Gastroesophageal sphincter (tissue), 4 donors: ENCODE data around the gene POLR1F. TPM values are rescaled to one million over a fixed set of nuclear protein-coding genes. Genes with fewer than 3 reads are reported as not detected.

Source experiments
- ATAC-seq: fragments of 150-250 bp; one replicate; pipeline ENCODE4 v1.9.1; 2016; ENCODE audit warnings: mild to moderate bottlenecking, moderate library complexity
- H3K27ac ChIP-seq, 4 donors: fragments of 200-600 bp; sonication (generic) in 3 of 4; 1 replicate in 3 of 4; 2 replicates in 1 of 4; pipeline ENCODE4 v1.5.1; 2016 to 2019
- H3K27me3 ChIP-seq: fragments of 200-600 bp; sonication (generic); one replicate; pipeline ENCODE4 v1.5.1; 2019
- H3K36me3 ChIP-seq, 2 donors: fragments of 200-600 bp; sonication (generic); one replicate each; pipeline ENCODE4 v1.5.1; 2019; ENCODE audit warnings: control low read depth in 1 of 2
- H3K4me1 ChIP-seq, 3 donors: fragments of 200-600 bp; sonication (generic); 1 replicate in 2 of 3; 2 replicates in 1 of 3; pipeline ENCODE4 v1.5.1; 2016 to 2019; ENCODE audit warnings: control low read depth in 2 of 3
- H3K4me3 ChIP-seq, 2 donors: fragments of 200-600 bp; sonication (generic); one replicate each; pipeline ENCODE4 v1.5.1; 2019; ENCODE audit warnings: mild to moderate bottlenecking in 1 of 2, moderate library complexity in 1 of 2
- H3K9me3 ChIP-seq, 3 donors: fragments of 200-600 bp; sonication (generic); one replicate each; pipeline ENCODE4 v1.5.1; 2017 to 2019; ENCODE audit warnings: control low read depth in 2 of 3
- CTCF ChIP-seq, 4 experiments: fragments of 200-600 bp in 2 of 4; fragments of 450-650 bp in 2 of 4; sonication (generic) in 1 of 4; IDR thresholded peaks; one replicate each; pipeline ENCODE4 v1.5.1; 2017 to 2019; ENCODE audit warnings: antibody characterized with exemption in 4 of 4, mild to moderate bottlenecking in 2 of 4, moderate library complexity in 2 of 4
- EP300 ChIP-seq: sonication (generic); formaldehyde crosslinking; IDR thresholded peaks from one replicate; pipeline ENCODE4 v1.6.1; 2017; ENCODE audit warnings: antibody characterized with exemption, mild to moderate bottlenecking
- POLR2A ChIP-seq, 2 donors: fragments of 450-650 bp; IDR thresholded peaks; one replicate each; pipeline ENCODE4 v1.6.1; 2017; ENCODE audit warnings: antibody characterized with exemption in 2 of 2, mild to moderate bottlenecking in 2 of 2, moderate library complexity in 1 of 2
- POLR2AphosphoS5 ChIP-seq: sonication (generic); formaldehyde crosslinking; IDR thresholded peaks from one replicate; pipeline ENCODE4 v1.6.1; 2017; ENCODE audit warnings: antibody characterized with exemption
- WGBS, 2 donors: methylation state at CpG; one replicate each; pipeline ENCODE4 v1.1.5; 2018; ENCODE audit warnings: low coverage in 1 of 2; 5-methylcytosine and 5-hydroxymethylcytosine counted together
- total RNA-seq, 4 donors: library from RNA; depleted of rRNA; stranded (reverse); fragments of >200 nt; gene quantifications; one replicate each; pipeline ENCODE4 v1.1.0, GENCODE V29; 2016

POLR1F gene
- 10 to 100 TPM; 12.8 to 35.4 (median 20.4) TPM for total RNA-seq

DNA sequence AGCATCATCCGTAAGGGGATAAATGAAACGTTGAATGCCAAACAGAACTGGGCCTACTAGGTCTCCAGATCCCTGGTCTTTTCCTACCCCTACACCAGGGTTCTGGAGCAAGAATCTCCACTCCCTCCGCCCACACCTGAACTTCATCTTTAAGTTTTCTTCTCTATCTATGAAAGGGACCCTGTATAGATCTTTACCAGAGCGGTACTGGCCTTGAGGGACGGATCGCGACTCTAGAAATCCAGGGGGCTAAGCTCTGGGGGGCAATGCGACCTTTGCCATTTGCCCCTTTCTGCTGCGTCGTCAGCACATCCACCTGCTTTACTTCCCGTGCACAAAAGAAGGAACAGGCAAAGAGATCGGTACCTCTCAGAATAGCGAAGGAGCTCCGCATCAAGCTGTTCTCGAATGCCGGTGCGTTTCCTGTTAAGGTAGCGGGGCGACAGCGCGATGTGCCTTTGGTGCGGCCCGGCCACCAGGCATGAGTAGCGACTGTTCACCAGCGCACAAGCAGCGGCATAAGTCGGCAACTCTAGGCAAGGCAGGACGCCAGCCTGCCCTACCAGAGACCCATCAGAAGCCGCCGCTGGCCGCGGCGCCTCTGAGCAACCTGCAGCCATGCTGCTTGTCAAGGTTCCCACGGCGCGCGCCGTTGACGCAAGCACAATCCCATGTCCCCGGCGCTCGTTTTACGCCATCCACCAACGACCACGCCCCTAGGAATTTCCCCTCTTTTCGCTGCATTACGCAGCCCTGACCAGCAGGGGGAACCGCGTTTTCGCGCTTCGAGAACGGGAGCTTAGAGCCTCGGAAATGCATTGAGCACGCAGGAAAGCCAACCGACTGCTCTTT is at the start of gene POLR1F:
Gene POLR1F (minus strand): TSS at position 641 of the 852 bp plus-strand sequence. CDS start 21 bp downstream, at position 620.
- H3K4me1 ChIP-seq, result peaks cover 6 to 38% (median 19%) of the 10 kb centered on the region in 3 donors
- peak; percentile 97 for ATAC-seq
- H3K27me3 ChIP-seq, result no peaks in the 10 kb centered on the region
- TF ChIP-seq CTCF (IDR thresholded peaks at IDR 0.05), result peak; percentile 73 to 96 (median 86)
- no peak for TF ChIP-seq EP300
- TF ChIP-seq POLR2A (IDR thresholded peaks at IDR 0.05), result peak; percentile 79 to 86
- peak; percentile 91 for TF ChIP-seq POLR2AphosphoS5
- H3K27ac ChIP-seq, result peak within 1 kb of the TSS; percentile 0 to 85 (median 80)
- H3K4me3 ChIP-seq, result peak within 1 kb of the TSS; percentile 68 to 82
- no peaks in the 10 kb centered on the region for H3K9me3 ChIP-seq
- peaks cover 0 to 3% of the 10 kb centered on the region in 2 donors for H3K36me3 ChIP-seq
- WGBS, 2 donors, result 0% methylated on average over 7 to 24 of the region's 56 CpGs

DNA sequence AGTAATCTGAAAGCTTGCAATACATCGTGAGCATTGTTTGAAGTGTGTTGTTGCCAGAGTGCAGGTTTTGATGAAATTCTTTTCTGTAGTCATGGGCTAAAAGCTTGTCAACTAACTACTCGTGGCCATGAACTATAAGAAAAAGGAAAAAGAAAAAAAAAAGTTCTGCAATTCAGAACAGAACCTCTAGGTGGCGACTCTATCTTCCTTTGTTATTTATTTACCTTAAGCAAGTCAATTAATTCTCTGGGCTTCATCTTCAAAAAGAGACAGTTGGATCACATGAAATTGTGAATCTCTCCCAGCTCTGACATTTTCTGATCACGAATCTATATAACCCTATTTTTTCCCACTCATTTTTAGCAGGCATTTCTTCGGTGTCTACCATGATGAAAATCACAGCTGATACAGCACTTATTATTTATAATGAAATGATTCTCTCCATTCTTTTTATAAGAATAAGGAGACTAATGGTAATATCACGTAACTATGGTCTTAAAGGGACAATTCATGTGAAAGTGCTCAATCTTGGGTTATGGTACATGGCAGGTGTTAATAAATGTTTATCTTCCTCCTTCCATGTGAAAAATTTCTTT is 45.8 kb upstream of the POLR1F start:
- H3K9me3 ChIP-seq, result no peaks in the 10 kb centered on the region
- no peak overlapping the region for H3K27ac ChIP-seq
- no peak for TF ChIP-seq POLR2AphosphoS5
- TF ChIP-seq CTCF (IDR thresholded peaks at IDR 0.05), result peak; percentile 46 to 64 (median 53)
- H3K27me3 ChIP-seq, result no peaks in the 10 kb centered on the region
- WGBS, 2 donors, result 34 to 36% methylated on average over 6 of the region's 6 CpGs
- no peak overlapping the region for H3K4me3 ChIP-seq
- no peaks in the 10 kb centered on the region for H3K36me3 ChIP-seq
- no peaks in the 10 kb centered on the region for H3K4me1 ChIP-seq
- ATAC-seq, result no peak

DNA sequence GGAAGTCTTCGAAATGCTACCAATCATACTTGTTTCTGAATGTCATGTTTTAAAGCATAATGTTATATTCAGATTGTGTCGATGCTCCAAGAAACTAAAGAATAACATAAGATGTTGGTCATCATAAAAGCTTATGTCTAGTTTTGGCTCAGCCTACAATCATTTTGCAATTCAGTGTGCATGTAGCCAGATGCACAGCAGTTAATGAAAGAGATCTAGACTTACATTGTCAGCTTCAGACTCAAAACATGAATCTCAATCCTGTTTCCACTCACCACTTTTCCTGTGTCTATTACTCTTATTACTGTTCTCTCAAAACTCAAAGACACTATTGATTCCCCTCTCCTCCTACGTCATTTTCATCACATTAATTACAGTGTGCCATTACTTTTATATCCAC is 43.2 kb upstream of the POLR1F start:
- Histone ChIP-seq H3K9me3 (no peaks in the 10 kb centered on the region), H3K27ac (no peak overlapping the region), H3K4me3 (no peak overlapping the region), H3K4me1 (no peaks in the 10 kb centered on the region), H3K27me3 (no peaks in the 10 kb centered on the region), H3K36me3 (no peaks in the 10 kb centered on the region)
- 58 to 64% methylated on average over 3 of the region's 3 CpGs for WGBS, 2 donors
- no peak for ATAC-seq
- no peak for TF ChIP-seq CTCF (IDR thresholded peaks at IDR 0.05)
- TF ChIP-seq POLR2AphosphoS5, result no peak
- TF ChIP-seq POLR2A (IDR thresholded peaks at IDR 0.05), result no peak
- no peak for TF ChIP-seq EP300

DNA sequence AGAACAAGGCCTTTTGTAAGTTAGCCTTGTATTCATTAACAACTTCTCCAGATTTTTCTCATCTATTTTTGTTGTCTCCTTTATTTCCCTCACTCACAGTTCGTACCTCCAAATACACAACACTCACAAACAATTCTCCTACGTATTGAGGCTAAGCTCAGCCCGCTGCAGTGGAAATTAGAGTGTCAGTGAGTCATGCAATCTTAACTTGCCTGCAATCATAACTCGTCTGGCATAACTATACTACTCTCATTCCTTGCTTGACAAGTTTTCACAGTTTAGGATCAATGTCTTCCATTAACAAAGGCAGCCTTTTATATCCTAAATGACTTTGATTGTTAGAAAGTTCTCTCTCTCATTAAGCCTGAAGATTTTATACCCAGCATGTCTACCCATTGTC is 40.8 kb upstream of the POLR1F start:
- no peaks in the 10 kb centered on the region for H3K9me3 ChIP-seq
- no peaks in the 10 kb centered on the region for H3K4me1 ChIP-seq
- no peak for ATAC-seq
- no peak overlapping the region for H3K4me3 ChIP-seq
- WGBS, 2 donors, result 67 to 76% methylated on average over 4 of the region's 4 CpGs
- no peaks in the 10 kb centered on the region for H3K27me3 ChIP-seq
- TF ChIP-seq EP300, result no peak
- no peak for TF ChIP-seq POLR2A (IDR thresholded peaks at IDR 0.05)
- no peak for TF ChIP-seq POLR2AphosphoS5
- TF ChIP-seq CTCF (IDR thresholded peaks at IDR 0.05), result no peak
- H3K36me3 ChIP-seq, result no peaks in the 10 kb centered on the region
- no peak overlapping the region for H3K27ac ChIP-seq
